GM03348 (cell line): ENCODE data around the gene FRMD8.

Source experiments
- DNase-seq: peaks from one replicate; pipeline ENCODE4 v3.0.0; 2012; ENCODE audit warnings: low spot score

FRMD8 gene

DNA sequence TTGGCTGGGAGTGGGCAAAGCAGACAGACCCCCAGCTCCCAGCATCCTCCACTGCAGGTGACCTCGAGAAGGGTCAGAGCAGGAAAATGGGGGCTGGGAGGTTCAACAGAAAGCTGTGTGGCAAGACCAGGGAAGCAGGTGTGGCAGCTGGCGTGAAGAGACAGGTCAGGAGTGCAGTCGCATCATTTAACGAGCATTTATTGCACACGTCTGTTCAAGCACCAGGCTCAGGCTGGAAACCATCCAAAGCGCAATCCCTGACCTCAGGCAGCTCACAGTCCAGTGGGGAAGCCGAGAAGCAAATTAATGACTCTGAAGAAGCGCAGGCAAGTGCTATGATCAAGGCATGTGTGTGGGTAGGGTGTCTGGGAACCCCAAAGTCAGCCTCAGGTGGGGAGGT, 11.4 kb upstream of the FRMD8 start:
- DNase-seq: no peak

GRCh38 chr11:65376138-65376713, 10.2 kb upstream of the FRMD8 start:
- DNase-seq: no peak

DNA sequence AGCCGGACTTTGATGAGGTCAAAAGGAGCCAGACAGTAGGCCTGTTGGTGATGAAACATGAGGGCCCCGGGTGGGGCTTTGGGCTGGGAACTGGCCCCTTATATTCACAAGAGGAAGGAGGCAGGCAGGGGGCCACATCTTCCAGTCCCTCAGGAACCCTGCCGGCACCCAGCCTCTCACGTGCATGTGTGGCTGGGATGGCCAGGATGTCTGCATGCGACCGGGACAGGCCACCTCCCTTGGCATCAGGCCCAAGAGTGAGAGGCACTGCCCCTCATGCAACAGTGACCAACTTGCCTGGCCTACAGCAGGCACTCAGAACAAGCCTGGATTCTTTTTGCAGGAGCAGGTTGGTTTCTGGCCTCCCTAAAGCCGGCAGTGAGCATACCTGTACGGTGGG, 9.4 kb upstream of the FRMD8 start:
- no peak for DNase-seq

DNA sequence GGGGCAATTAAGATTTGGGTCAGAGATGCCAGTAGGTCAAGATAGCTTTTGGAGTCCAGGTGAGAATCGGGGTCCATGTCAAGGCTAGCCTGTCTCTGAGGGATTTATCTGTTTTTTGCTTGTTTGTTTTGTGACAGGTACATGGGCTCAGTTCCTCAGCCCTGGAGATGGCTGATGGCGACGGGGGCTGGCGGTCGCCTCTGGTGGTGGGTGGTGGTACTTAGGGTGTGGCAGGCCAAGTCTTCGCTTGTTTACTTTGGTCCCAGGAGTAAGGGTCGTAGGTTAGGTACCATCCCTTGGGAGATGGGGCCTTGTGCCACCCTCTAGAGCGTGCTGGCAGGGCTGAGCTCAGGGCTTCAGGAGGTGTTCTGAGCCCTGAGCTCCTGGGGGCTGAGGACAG, 8.7 kb upstream of the FRMD8 start:
- no peak for DNase-seq

DNA sequence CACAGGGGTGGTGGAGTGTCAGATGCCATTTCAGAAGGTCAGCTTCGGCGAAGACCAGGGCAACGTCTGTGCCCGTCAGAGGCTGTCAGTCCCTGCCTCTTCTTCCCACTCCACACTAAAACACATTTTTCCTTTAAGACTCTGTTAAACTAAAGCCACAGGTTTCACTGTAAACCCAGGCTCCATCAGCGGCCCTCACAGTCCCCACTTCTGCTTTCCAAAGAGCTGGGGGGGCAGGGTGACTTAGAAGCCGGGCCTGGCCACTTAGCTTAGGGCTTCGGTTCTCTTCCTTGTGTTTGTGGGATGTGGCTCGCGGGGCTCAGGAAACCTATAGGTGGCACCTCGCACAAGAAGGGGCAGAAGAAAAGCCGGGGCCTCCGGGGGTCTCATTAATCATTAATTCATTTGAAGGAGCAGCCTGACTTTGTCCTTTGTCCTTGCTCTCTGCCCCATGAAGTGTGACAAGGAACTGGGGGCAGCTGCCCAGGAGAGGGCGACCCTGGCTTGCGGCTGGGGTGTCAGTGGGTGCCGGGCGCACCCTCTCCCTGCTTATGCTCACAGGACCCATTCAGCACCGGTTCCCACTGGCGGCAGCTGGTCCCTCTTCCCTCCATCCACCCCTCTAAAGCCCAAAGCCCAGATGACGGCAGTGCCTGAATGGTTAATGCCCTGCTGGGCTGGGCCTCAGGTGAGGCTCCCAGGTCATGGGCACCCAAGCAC, 8.1 kb upstream of the FRMD8 start:
- no peak for DNase-seq

GRCh38 chr11:65378928-65379638, 7.4 kb upstream of the FRMD8 start:
- no peak for DNase-seq

- DNase-seq: no peak
These were observed 6.6 kb upstream of the FRMD8 start for GRCh38 chr11:65379698-65380459.

DNA sequence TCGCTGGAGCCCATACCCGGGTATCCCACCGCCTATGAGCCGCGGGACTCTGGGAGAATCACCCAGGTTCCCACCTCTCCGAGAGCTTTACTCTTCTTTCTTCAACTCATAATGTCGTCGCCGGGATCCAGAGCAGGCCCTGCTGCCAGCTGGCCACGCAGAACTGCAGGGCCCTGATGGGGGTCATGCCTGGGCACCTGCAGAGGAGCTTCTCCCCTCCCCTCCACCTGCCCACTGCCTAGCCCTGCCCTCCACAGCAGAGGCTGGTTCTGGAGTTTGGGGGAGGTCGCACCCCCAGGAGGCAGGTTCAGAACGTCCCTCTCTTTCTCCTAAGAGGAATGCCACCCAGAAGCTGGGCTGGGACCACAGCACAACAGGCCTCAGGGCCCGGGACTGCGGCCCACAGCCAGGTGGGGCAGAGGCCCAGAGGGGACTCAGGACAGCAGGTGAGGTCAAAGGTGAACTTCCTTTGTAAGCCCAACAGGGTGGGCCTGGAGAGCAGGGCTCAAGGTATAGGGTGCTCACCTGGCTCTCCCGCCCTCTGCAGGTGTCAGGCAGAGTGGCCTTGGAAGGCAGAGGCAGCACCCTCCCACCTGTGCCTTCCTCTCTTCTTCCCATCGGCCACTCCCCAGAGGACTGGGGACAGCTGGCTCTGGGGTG, 5.8 kb upstream of the FRMD8 start:
- no peak for DNase-seq

- DNase-seq: peak; percentile 50
These were observed 4.8 kb upstream of the FRMD8 start for GRCh38 chr11:65381716-65382032.

GRCh38 chr11:65382033-65382803, 4.2 kb upstream of the FRMD8 start, which contains the start of gene SLC25A45:
Gene SLC25A45 (minus strand): TSS chr11:65382646. CDS start chr11:65381951, 695 bp downstream.
- DNase-seq: peak; percentile 96

DNA sequence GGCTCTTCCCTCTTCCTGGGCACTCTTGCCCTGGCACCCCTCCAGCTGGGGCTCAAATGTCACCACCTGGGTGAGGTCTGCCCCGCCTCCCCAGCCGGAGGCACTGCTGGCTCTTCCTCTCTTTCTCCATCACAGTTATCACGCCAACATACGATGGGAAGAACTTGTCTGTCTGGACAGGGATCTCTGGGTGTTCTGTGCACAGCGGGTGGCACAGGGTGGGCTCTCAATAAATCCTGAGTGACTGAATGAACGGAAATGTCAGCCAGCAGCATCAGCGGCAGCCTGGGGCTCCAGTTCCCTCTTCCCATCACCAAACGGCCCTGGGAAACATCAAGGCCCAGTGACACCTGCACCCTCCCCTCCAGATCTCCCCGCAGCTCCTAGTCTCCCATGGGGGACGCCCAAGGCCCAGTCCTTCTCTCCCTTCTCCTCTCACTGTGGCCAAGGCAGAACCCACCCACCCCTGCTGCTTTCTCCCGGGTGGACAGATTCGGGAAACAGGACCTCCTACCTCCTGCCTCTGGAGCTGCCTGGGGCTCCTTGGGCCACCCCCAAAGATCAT, 3.6 kb upstream of the FRMD8 start:
- no peak for DNase-seq

DNA sequence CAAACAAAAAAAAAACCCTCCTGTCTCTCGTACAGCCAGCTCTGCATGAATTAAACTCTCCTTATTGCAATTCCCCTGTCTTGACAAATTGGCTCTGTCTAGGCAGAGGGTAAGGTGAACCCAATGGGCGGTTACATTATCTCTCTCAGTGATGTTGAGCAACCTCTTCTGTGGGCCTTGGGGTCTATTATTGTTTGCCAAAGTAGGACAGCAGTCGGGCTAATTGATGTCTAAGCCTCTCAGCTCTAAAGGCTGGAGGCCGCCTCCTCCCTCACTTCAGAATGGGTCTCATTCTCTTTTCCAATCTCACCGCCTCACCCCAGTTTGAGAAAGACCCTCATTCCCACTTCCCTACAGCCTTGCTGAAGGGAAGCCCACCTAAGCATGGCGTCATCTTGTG, 2.7 kb upstream of the FRMD8 start:
- DNase-seq: no peak

DNA sequence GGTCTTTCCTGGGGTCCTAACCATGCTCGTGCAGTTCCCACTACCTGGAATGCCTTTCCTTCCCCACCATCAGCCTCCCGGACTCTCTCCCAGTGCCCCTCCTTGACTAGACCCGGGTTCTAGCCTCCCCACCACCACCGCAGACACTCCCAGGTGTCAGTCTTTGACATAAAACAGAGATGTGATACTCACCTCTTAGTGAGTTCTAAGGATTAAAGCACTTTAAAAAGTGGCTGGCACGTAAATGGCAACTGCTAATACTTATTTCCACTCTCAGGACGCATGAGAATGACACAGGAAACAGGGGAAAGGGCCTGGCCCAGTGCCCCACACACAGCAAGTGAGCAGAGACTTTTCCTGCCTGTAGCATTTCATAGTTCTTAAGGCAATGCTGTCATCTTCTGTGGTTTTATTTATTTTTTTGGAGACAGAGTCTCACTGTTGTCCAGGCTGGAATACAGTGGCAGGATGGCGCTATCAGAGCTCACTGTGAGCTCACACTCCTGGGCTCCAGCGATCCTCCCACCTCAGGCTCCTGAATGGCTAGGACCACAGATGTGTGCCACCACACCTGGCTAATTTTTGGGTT, 2.0 kb upstream of the FRMD8 start:
- no peak for DNase-seq

- no peak for DNase-seq
These were observed 2.3 kb downstream of the FRMD8 start for GRCh38 chr11:65388731-65389130.

DNA sequence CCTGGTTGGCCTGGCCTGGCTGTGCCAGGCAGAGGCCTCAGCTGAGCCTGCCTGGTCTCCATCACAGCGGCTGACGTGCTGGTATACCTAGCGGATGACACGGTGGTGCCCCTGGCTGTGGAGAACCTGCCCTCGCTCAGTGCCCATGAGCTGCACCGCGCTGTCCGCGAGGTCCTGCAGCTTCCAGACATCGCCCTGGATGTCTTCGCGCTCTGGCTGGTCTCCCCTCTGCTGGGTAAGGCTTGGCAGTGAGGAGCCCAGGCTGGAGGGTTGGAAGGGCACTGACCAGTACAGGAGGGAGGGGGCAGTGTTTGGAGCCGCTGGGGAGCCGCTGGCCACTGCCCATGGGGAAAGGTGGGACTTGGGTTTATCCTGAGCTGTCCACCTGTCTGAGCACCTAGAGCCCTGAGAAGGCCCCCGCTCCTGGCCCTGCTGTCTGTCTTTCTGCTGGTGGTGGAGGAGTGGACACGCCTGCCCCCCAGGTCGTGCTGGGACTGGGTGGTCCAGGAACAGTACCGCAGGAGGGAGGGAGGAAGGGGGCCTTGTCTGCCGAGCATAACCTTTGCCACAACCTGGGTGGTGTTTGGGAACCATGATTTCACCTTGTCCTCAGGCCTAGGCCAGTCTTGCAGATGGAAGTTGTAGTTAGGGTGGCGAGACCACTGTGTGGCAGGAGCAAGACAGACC, 3.0 kb downstream of the FRMD8 start:
- no peak for DNase-seq

DNA sequence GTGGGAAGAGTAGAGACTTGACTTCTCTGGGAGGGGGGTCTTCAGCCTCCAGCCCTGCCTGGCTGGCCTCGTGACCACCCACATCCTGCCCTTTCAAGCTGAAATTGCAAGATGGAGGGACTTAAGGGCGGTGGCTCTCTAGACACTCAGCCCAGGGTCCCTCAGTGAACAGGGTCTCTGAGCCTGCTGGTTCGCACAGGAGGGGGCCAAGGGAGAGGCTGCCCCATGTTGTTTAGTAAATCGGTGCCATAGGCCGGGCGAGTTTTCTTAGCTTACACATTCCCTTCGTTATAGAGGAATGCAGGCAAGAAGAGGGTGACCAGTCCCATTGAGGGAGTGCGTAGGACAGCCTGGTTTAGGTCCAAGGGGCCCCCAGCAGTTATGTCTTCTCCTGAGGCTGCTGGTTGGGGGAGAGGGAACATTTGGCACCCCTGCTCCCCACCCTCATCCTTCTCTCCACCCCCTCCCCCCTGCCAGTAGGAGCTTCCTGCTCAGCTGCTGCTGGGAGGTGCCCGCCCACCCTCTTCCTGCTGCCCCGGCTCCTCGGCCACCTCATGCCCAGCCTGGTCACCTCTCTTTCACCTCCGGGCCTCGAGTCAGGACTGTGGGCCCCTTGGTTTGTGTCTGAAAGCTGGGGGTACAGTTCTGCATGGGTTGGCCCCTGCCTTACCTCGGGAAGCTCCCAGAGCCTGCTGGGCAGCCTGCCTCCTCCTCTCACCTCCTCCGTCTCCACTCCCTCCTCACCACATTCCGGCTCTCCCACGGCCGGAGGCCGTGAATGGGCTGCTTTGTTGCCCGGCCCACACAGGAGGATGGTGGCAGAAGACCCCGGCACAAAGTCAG, 3.9 kb downstream of the FRMD8 start:
- peak; percentile 63 for DNase-seq

- peak; percentile 55 for DNase-seq
These were observed 4.6 kb downstream of the FRMD8 start for GRCh38 chr11:65390996-65391395.

DNA sequence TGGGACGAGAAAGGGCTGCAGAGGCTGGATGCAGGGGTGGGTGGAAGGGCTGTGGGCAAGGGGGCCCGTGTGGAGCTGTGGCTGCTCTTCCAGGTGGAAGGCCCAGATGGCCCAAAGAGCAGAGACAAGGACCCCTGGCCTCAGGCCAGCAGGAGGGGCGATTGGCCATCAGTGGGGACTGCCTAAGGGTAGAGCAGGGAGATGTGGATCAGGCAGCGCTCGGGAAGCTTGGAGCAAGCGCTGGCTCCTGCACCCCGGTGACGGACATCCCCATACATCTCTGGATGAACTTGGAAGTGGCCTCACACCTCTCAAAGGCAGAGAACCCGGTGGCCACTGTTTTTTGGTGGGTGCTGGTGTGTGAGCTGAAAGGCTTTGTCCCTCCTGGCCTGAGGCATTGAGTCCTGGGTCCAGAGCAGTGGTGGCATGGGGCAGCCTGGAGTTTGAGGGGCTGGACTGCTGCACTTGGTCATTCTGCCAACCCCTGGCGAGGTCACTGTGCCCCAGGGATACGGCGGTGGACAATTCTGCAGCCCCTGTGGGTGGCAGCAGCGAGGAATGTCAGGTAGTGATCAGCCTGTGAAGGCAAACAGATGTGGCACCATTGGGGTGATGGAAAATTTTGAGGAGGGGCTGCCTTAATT, 5.9 kb downstream of the FRMD8 start:
- no peak for DNase-seq

DNA sequence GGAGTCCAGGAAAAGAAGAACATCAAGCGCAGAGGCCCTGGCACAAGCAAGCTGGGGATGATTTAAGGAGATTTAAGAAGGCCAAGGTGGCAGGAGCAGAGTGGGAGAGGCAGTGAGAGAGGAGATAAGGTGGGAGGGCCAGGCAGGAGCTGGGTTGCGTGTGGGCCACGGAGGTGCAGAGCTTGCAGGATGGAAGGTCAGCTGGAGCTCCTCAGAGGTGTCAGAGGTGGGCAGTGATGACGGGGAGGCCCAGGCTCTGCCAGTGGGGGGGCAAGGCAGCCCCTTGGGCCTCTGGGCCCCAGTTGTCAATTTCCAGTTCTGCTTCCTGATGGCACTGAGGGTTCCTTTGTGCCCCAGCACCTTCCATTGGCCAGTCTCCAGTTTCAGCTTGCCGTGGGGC, 6.5 kb downstream of the FRMD8 start:
- no peak for DNase-seq
